Umbilical cord (tissue), 2 donors: Measurements from ENCODE around the gene ATP1A4. TPM values are rescaled to one million over a fixed set of nuclear protein-coding genes. Genes with fewer than 3 reads are reported as not detected.
"Not testable (repeated sequence)": the region's sequence is repeated elsewhere in the genome, so short reads cannot be mapped to it uniquely, and the experiment has no call there.

Source experiments
- DNase-seq: peaks from one replicate; pipeline ENCODE4 v3.0.0-alpha.2; 2015; ENCODE audit warnings: low spot score
- total RNA-seq: library from RNA; depleted of rRNA; stranded (reverse); fragments of >200 nt; gene quantifications from one replicate; pipeline ENCODE4 v1.2.3, GENCODE V29; 2014; ENCODE audit warnings: low replicate concordance; ENCODE audit not compliant: insufficient read depth

ATP1A4 gene
- total RNA-seq, 1 donor from 2014 or later = 0.96 TPM

DNA sequence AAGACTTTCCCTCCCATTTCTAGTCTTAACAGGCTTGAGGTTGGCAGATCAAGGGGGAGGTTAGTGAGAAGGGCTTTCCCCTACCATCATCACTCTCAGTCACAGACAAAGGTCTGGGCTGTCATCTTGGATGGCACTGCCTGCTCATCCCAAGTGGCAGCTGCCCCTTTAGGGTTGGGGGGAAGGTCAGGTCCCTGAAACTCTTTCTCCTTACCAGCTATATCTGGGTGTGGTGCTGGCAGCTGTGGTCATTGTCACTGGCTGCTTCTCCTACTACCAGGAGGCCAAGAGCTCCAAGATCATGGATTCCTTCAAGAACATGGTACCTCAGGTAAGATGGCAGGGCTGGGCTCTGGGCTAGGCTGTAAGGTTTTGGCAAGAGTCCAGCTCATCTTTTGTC is 27.7 kb upstream of the ATP1A4 start:
- DNase-seq = no peak

DNA sequence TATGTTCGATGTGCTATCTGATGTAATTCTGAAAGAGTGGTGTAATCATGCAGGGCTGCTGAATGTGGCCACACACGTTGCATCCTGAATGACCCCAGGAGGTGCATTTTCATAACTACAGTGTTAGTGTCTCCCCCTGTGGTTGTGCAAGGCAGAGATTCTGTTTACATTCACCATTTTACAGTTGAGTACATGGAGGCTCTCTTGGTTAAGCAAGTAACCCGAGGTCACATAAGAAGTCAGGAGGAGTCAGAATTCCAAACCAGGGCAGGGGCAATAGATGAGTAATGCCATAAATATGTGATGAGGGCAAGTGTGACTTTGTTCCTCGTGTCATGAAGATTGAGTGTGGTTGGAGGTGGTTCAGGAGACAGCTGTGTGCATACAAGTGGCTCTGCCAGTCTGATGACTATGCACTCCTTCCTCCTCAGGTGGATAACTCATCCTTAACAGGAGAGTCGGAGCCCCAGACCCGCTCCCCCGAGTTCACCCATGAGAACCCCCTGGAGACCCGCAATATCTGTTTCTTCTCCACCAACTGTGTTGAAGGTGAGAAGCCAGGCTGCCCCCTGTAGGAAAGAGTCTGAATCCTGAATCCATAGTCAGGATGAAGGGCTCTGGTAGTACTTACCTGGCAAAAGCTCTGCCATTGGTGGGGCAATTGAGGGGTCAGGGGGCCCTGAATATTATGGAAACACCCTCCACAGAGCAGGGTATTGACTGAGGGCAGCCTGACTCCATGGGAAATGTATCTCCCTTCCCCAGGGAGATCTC is 26.5 kb upstream of the ATP1A4 start:
- DNase-seq = no peak

DNA sequence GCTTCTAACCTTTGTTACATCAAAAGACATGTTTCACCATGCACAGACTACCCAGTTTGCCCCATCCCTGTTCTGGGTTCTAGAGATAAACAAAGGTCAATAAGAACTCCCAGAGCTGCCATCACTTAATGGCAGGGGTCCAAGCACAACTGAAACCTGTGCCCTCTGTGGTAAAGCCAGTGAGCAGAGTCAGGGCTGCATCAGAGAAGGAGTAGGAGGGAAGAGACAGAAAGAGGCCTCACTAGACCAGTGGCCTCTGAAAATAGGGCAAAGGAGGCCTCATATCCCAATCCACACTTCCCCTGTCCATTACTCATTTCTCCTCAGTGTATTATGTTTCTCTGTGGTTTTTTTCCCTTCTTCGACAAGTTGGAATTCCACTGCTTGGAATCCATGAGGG is 25.7 kb upstream of the ATP1A4 start:
- no peak for DNase-seq

DNA sequence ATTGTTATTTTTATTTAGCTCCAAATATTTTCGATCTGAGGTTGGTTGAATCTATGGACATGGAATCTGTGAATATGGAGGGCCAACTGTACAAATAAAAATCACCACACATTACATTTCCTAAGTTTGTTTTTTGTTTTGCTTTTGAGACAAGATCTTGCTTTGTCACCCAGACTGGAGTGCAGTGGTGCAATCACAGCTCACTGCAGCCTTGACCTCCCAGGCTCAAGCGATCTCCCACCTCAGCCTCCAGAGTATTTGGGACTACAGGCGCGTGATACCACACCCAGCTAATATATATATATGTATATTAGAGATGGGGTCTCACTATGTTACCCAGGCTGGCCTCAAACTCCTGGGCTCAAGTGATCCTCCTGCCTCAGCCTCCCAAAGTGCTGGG is 25.1 kb upstream of the ATP1A4 start:
- DNase-seq = not testable (repeated sequence)

DNA sequence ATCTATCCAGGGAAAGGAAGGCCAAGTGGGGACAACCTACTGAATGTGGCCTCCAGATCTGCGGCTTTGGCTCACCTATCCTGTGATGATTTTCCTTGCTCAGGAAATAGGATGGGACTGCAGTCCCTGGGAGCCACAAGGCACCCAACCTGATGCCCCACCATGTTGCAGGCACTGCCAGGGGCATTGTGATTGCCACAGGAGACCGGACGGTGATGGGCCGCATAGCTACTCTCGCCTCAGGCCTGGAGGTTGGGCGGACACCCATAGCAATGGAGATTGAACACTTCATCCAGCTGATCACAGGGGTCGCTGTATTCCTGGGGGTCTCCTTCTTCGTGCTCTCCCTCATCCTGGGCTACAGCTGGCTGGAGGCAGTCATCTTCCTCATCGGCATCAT is 24.0 kb upstream of the ATP1A4 start:
- no peak for DNase-seq

DNA sequence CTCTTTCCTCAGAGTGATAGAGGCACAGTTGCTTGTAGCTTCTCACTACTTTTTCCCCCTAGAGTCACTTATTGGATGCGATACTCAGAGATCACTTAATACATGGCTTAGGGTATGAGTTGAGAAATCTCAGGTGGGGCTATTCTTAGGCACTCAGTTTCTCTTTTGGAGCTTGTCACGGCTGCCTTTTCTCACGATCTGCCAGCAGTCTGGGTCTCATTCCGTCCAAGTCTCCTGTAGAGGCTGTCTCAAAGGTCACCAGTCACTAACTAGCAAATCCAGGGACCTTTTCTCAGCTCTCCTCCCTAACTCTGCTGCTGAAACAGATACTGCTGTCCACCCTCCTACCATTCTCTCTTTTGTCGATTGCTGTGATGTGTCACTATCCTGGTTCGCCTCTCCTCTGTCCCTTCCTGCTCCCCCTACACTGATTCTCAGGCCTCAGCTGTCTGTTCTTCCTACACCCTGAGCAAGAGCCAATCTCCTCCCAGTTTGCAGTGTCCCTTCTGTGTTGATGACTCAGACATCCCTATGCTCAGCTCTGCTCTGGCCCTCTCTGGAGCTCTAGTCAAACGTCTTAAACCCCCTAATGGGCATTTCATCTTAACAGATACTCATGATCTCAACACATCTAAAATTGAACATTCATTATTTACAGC is 23.4 kb upstream of the ATP1A4 start:
- peak; percentile 49 for DNase-seq

DNA sequence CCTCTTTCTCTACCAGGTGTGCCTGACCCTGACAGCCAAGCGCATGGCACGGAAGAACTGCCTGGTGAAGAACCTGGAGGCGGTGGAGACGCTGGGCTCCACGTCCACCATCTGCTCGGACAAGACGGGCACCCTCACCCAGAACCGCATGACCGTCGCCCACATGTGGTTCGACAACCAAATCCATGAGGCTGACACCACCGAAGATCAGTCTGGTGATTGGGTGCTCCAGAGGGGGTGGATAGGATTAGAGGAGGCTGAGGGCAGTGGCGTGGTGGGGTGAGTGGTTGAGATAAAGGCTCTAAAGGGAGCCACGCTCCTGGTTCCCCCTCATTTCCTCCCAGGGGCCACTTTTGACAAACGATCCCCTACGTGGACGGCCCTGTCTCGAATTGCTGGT is 22.8 kb upstream of the ATP1A4 start:
- no peak for DNase-seq

DNA sequence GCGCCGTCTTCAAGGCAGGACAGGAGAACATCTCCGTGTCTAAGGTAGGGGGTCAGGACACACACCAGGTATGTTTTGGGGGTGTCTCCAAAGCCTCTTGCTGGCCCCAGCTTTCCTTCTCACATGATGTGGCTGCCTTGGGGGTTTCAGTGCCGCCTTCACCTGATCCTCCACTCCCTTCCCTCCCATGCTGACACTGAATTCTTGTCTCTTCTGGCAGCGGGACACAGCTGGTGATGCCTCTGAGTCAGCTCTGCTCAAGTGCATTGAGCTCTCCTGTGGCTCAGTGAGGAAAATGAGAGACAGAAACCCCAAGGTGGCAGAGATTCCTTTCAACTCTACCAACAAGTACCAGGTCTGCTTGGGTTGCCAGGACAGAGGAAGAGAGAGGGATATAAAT is 22.4 kb upstream of the ATP1A4 start:
- DNase-seq = no peak

DNA sequence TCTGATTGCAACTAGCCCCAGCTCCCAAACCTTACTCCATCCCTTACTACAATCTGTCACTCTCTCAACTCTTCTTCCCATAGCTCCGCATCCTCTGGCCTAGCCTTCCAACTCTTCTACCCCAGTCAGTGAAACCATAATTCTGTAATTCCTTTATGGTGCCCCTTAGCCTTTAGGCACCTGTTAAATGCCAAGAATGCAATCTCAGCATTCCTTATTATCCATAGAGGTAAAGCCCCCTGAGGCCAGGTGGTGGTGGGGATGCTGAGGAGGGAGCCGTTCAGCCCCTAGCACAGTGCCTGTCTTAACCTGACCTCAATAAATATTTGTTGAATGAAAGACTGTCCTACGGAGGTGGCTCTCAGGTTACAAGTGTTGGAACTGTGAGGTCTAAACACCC is 21.8 kb upstream of the ATP1A4 start:
- no peak for DNase-seq

DNA sequence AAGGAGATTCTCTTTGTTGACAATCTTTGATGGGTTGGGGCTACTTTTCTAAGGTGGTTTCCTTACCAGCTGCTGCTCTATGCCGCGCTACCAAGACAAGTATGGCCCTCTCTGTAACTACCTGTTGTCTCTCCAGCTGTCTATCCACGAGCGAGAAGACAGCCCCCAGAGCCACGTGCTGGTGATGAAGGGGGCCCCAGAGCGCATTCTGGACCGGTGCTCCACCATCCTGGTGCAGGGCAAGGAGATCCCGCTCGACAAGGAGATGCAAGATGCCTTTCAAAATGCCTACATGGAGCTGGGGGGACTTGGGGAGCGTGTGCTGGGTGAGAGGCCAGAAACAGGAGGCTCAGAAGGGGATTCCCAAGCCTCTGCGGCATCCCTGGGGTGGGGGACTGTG is 21.4 kb upstream of the ATP1A4 start:
- DNase-seq = no peak

DNA sequence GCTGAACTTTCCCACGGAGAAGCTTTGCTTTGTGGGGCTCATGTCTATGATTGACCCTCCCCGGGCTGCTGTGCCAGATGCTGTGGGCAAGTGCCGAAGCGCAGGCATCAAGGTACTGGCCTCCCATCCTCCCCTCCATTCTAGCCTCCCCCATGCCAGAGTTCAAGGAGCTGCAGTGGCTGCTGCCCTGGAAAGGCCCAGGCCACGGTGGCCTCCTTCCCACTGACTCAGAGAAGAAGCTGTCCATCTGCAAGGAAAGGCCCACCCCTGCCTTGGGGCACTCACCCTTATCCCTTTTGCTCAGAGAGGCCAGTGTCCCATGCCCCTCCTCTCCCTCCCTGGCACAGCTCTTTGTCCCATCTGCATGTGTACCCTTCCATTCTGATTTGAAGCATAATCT is 20.9 kb upstream of the ATP1A4 start:
- no peak for DNase-seq

DNA sequence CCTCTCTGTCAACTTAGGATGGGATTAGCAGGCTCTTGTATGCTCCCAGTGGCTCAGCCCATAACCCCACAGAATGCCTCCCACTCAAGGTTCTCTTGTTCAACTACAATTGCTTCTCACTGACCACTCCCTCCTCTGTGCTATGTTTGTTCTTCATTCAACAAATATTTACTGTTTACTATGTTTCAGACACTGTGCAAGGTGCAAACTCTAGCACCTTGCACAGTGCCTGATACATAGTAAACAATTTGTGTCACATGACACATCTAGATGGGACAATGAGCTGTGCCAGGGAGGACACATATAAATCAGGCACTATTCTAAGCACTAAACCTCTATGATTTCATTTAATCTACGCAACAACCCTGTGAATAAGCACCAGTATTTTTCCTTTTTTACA is 20.5 kb upstream of the ATP1A4 start:
- no peak for DNase-seq

DNA sequence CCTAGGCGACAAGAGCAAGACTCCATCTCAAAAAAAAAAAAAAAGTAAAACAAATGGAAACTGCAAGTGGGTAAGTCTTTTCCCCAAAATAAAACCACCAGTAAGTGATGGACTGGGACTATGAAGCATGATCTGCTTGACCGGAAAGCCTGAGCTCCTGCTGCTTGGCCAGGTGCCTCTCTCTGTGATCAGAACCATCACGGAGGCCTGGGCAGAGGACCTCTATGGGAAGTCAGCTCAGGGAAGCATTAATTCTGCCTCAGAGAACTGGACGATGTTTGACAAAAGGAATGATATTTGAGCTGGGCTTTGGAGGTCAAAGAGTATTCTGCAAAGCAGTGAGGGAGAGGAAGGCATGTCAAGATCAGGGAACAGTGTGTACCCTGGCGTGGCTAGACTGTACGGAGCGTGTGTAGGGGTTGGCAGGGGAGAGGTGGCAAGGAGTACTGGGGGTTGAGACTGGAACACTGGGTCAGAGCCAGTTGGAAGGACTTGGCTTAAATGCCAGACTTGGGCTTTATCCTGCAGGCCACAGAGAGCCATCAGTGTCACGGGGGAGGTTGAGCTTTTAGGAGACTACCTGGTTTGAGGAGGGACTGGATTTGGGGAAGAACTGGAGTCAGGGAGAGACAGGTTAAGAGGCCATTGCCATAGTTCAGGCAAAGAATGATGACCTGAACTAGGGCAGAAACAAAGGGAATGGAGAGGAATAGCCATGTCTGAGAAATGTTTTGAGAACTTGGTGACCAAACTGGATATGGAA is 19.4 kb upstream of the ATP1A4 start:
- DNase-seq = no peak

DNA sequence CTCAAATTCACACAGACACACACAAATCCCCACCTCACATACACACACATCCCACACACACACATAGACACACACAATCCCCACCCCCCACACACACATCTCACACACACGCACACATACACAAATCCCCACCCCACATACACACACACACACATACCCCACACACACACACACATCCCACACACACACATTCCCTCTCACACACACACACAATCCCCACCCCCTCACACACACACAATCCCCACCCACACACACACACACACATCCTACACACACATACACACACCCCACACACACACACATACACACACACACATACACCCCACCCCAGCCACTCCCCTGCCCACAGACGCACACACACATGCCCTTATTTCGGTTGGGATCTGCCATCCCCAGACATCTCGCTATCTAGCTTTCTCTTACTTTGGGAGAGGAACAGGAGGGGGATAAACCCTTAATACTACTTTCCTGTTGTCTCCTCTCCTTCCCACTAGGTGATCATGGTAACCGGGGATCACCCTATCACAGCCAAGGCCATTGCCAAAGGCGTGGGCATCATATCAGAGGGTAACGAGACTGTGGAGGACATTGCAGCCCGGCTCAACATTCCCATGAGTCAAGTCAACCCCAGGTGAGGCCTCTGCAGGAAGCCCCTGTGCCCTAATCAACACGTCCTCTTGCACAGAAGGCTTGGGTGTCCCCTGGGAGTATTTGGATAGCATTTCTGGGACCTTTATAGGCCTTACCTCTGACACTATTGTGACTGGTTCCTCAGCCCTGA is 17.2 kb upstream of the ATP1A4 start:
- DNase-seq = no peak

DNA sequence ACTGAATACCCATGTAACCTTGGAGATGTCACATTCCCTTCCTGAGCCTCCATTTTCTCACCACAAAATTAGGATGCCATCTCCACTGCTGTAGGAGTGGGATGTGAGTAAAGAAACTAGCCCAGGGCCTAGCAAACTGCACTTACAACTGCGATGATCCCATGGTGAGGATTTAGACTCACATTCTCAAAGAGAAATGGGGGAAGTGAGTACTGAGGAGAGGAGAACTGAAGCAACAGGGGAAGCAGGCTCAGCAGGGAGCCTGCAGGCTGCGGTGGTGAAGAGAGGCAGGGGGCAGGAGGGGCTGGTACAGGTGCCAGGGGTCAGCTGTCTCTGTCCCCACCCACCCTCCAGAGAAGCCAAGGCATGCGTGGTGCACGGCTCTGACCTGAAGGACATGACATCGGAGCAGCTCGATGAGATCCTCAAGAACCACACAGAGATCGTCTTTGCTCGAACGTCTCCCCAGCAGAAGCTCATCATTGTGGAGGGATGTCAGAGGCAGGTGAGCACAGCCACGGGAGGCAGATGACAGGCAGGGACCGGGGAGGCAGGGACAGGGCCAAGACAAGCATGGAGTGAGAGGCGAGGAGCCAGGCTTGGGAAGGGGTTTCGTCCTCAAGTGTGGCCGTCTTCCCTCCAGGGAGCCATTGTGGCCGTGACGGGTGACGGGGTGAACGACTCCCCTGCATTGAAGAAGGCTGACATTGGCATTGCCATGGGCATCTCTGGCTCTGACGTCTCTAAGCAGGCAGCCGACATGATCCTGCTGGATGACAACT is 16.4 kb upstream of the ATP1A4 start:
- no peak for DNase-seq

DNA sequence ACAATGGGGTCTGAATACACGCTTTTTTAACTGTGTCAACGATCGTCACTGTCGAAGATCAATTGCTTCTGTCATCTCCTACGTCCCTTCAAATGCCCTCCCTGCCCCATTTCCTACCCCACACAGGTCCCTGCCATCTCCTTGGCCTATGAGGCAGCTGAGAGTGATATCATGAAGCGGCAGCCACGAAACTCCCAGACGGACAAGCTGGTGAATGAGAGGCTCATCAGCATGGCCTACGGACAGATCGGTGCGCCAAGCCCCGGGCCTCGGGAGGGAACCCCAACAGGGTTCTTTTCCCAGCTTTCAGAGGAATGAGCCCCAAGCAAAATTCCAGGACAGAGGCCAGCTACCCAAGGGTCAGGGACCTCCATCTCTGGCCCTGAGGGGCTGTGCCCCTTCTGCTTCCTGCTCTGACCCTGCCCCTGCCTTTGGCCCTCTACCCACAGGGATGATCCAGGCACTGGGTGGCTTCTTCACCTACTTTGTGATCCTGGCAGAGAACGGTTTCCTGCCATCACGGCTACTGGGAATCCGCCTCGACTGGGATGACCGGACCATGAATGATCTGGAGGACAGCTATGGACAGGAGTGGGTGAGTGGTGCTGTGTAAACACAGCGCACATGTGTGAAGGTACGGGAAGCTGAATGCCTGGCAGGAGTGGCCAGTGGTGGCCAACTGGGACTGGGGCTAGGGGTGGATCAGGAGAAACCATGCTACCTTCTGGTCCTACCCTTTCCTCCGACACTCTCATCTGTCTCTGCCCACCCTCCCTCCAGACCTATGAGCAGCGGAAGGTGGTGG is 15.1 kb upstream of the ATP1A4 start:
- no peak for DNase-seq

DNA sequence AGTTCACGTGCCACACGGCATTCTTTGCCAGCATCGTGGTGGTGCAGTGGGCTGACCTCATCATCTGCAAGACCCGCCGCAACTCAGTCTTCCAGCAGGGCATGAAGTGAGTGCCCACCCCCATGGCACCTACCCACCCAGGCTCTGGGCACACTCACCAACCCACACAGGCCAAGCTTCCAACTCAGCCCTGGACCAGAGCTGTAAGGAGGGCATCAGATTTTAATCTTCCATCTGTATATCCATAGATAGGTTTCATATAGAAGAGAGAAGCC is 14.5 kb upstream of the ATP1A4 start:
- no peak for DNase-seq

DNA sequence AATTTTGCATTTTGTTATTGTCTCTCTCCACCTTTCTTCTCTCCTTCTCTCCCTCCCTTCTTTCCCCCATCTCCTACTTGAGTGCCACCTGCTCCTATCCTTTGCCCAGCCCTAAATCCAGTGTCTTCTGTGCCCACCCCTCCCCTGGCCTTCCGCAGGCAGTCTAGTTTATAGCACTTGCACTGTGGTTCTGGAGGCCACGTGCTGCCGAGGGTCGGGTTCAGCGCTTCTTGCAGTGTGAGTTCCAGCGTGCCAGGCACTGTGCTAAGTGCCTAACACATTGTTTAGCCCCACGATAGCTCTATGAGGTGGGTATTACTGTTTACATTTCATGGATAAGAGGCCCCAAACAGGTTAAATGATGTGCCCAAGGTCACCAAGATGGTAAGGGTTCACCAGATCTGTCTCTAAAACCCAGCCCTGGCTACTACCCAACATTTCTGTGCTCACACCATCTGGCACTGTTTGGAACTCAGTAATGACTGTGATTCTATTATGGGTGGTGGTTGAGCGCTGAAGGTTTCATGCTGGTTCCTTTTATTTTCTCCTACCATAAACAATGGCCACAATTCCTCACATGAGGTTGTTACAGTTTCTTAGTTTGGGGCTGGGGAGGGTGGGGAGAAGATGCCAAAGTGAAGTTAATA is 14.1 kb upstream of the ATP1A4 start:
- no peak for DNase-seq

DNA sequence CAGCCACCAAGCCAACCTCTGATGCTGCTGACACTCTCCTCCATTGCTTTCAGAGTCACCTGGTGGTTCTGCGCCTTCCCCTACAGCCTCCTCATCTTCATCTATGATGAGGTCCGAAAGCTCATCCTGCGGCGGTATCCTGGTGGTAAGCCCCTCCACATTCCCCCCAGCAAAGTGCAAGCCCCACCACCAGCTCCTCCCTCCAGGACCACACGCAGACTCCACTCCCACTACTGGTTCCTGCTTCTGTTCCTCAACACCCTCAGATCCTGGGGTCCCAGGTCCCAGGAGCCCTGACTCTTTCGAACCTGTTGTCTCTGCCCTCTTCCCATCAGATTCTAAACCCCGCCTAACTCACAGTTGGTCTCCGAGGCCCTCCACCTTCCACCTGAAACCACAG is 11.6 kb upstream of the ATP1A4 start:
- no peak for DNase-seq

DNA sequence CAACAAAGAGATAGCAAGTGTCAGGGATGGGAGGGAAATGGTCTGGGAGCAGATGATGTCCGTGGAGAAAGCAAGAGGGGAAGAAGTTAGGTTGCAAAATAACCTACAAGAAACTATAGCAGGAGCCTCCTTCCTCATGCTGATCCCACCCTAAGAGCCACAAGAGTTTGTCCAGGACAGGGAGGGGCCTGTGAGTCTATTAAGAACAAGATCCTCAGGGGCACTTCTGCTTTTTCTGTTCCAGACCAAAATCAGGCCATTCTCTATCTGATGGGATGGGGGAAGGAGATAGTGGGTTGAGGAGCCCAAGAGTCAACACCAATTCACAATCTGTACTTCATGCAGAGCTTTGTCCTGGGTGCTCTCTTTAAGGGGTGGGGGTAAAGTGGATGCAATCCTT is 7.7 kb upstream of the ATP1A4 start:
- no peak for DNase-seq
